SK-N-SH (cell line): ENCODE measurements around the gene SOX9. TPM values are rescaled to one million over a fixed set of nuclear protein-coding genes. Genes with fewer than 3 reads are reported as not detected.
A peak's percentile ranks its signal among the peaks of the same experiment; 100 is the strongest.
"Not testable (repeated sequence)": the region's sequence is repeated elsewhere in the genome, so short reads cannot be mapped to it uniquely, and the experiment has no call there.

Experiments used
- CTCF ChIA-PET: fragments of 300-600, 350-600 bp; formaldehyde crosslinking; extraction: SDS; loops from one replicate; lab custom pipeline; 2021; lab: Yijun Ruan, JAX
- POLR2A ChIA-PET: fragments of 350-600 bp; sonication (Branson Sonifier 250); formaldehyde crosslinking; extraction: SDS; loops from one replicate; lab custom pipeline; 2020; ENCODE audit warnings: antibody characterized with exemption, inconsistent platforms; lab: Yijun Ruan, JAX
- DNase-seq: peaks from one replicate; pipeline ENCODE4 v3.0.0; 2012
- H2AFZ ChIP-seq: fragments of 200-600 bp; sonication (generic); 2 replicates; pipeline ENCODE4 v1.8.1; 2016; ENCODE audit warnings: antibody characterized with exemption, mild to moderate bottlenecking, low read depth
- H3F3A ChIP-seq: fragments of 200-600 bp; sonication (generic); replicated peaks from 2 replicates; pipeline ENCODE3; 2016; ENCODE audit warnings: antibody characterized with exemption, mild to moderate bottlenecking; ENCODE audit not compliant: insufficient read depth
- H3K27ac ChIP-seq, 2 experiments: fragments of 200-500 bp in 1 of 2; fragments of 200-600 bp in 1 of 2; sonication (Bioruptor generic) in 1 of 2; sonication (generic), shearing (Covaris generic) in 1 of 2; 2 replicates each; pipeline versions ENCODE4 v1.5.1 to v1.6.1; 2014 to 2016; ENCODE audit warnings: low read depth in 2 of 2, inconsistent platforms in 1 of 2, low read length in 1 of 2, mild to moderate bottlenecking in 1 of 2, mixed read lengths in 1 of 2
- H3K27me3 ChIP-seq: fragments of 200-600 bp; sonication (generic), shearing (Covaris generic); 2 replicates; pipeline ENCODE4 v1.6.1; 2016; ENCODE audit warnings: mixed run types; ENCODE audit not compliant: insufficient read depth
- H3K36me3 ChIP-seq, 2 experiments: fragments of 200-500 bp in 1 of 2; fragments of 200-600 bp in 1 of 2; sonication (Bioruptor generic) in 1 of 2; sonication (generic) in 1 of 2; replicated peaks in 1 of 2; 2 replicates each; pipeline versions ENCODE3 to v1.5.1; 2014 to 2016; ENCODE audit warnings: low read length in 1 of 2, mild to moderate bottlenecking in 1 of 2; ENCODE audit not compliant: insufficient read depth in 2 of 2, control insufficient read depth in 1 of 2
- H3K4me1 ChIP-seq, 2 experiments: fragments of 200-500 bp in 1 of 2; fragments of 200-600 bp in 1 of 2; sonication (Bioruptor generic) in 1 of 2; sonication (generic), shearing (Covaris generic) in 1 of 2; 2 replicates each; pipeline versions ENCODE4 v1.5.1 to v1.6.1; 2014 to 2016; ENCODE audit warnings: low read depth in 1 of 2, low read length in 1 of 2, mixed run types in 1 of 2; ENCODE audit not compliant: insufficient read depth in 2 of 2, control insufficient read depth in 1 of 2
- H3K4me2 ChIP-seq: fragments of 200-600 bp; sonication (generic), shearing (Covaris generic); 2 replicates; pipeline ENCODE4 v1.6.1; 2017; ENCODE audit warnings: mixed run types
- H3K4me3 ChIP-seq, 2 experiments: fragments of 200-500 bp in 1 of 2; fragments of 200-600 bp in 1 of 2; sonication (Bioruptor generic) in 1 of 2; sonication (generic), shearing (Covaris generic) in 1 of 2; 2 replicates each; pipeline versions ENCODE4 v1.5.1 to v1.8.1; 2014 to 2016; ENCODE audit warnings: low read depth in 2 of 2, inconsistent platforms in 1 of 2, low read length in 1 of 2, mild to moderate bottlenecking in 1 of 2, mixed read lengths in 1 of 2, moderate library complexity in 1 of 2
- H3K79me2 ChIP-seq: fragments of 200-600 bp; sonication (generic); 2 replicates; pipeline ENCODE4 v1.8.1; 2017; ENCODE audit warnings: mild to moderate bottlenecking; ENCODE audit not compliant: insufficient read depth
- H3K9ac ChIP-seq: fragments of 200-600 bp; sonication (generic); 2 replicates; pipeline ENCODE4 v1.6.1; 2017; ENCODE audit warnings: mixed run types
- H3K9me2 ChIP-seq: fragments of 200-600 bp; sonication (generic); 2 replicates; pipeline ENCODE4 v1.6.1; 2017; ENCODE audit warnings: mixed run types
- H3K9me3 ChIP-seq: fragments of 200-600 bp; sonication (generic); 2 replicates; pipeline ENCODE4 v1.6.1; 2017; ENCODE audit warnings: mixed run types, mild to moderate bottlenecking, moderate library complexity
- H4K20me1 ChIP-seq: fragments of 200-600 bp; sonication (generic); 2 replicates; pipeline ENCODE4 v1.6.1; 2017; ENCODE audit warnings: mild to moderate bottlenecking, mixed run types; ENCODE audit not compliant: insufficient read depth
- CHD2 ChIP-seq: fragments of 150-350 bp; IDR thresholded peaks from 2 replicates; pipeline ENCODE4 v1.6.1; 2018; ENCODE audit warnings: low read length; ENCODE audit not compliant: partially characterized antibody
- EP300 ChIP-seq, 2 experiments: IDR thresholded peaks; 2 replicates each; pipeline versions ENCODE4 v1.4.0 to v1.6.1; 2012; ENCODE audit warnings: borderline replicate concordance in 1 of 2, low read depth in 1 of 2, low read length in 1 of 2
- FOSL2 ChIP-seq: IDR thresholded peaks from 2 replicates; pipeline ENCODE4 v1.4.0; 2012; ENCODE audit warnings: low read depth, mild to moderate bottlenecking, moderate library complexity, borderline replicate concordance
- FOXJ3 ChIP-seq: sonication (generic); formaldehyde crosslinking; IDR thresholded peaks from 2 replicates; pipeline ENCODE4 v1.5.1; 2020; ENCODE audit warnings: mild to moderate bottlenecking, missing genetic modification reagents
- FOXM1 ChIP-seq: IDR thresholded peaks from 2 replicates; pipeline ENCODE4 v1.4.0; 2012; ENCODE audit warnings: low read depth, mild to moderate bottlenecking
- GABPA ChIP-seq: IDR thresholded peaks from 2 replicates; pipeline ENCODE4 v1.4.0; 2012; ENCODE audit warnings: low read depth, mild to moderate bottlenecking
- GATA2 ChIP-seq: sonication (generic); formaldehyde crosslinking; IDR thresholded peaks from 2 replicates; pipeline ENCODE4 v1.5.0; 2020; ENCODE audit warnings: mild to moderate bottlenecking, missing genetic modification reagents
- MEF2A ChIP-seq: IDR thresholded peaks from 2 replicates; pipeline ENCODE4 v1.4.0; 2012; ENCODE audit warnings: low read depth, borderline replicate concordance
- RAD21 ChIP-seq: IDR thresholded peaks from 2 replicates; pipeline ENCODE4 v1.6.1; 2012; ENCODE audit warnings: mild to moderate bottlenecking, low read length
- RCOR1 ChIP-seq: fragments of 150-350 bp; IDR thresholded peaks from 2 replicates; pipeline ENCODE4 v1.6.1; 2017; ENCODE audit warnings: antibody characterized with exemption, low read length
- TAF1 ChIP-seq: IDR thresholded peaks from 2 replicates; pipeline ENCODE4 v1.6.1; 2012; ENCODE audit warnings: low read depth, mild to moderate bottlenecking, low read length, moderate library complexity, borderline replicate concordance
- TCF12 ChIP-seq: IDR thresholded peaks from 2 replicates; pipeline ENCODE4 v1.4.0; 2012
- TEAD4 ChIP-seq: IDR thresholded peaks from 2 replicates; pipeline ENCODE4 v1.4.0; 2012; ENCODE audit warnings: mild to moderate bottlenecking, borderline replicate concordance; ENCODE audit not compliant: insufficient read depth
- USF2 ChIP-seq: fragments of 150-350 bp; IDR thresholded peaks from 2 replicates; pipeline ENCODE4 v1.6.1; 2017; ENCODE audit warnings: antibody characterized with exemption, low read length, low read depth, borderline replicate concordance
- ZBTB33 ChIP-seq: IDR thresholded peaks from 2 replicates; pipeline ENCODE4 v1.4.0; 2012; ENCODE audit warnings: low read depth, borderline replicate concordance
- WGBS: methylation state at CpG from one replicate; pipeline ENCODE4 v1.1.6; 2017; ENCODE audit warnings: low lambda C conversion rate; 5-methylcytosine and 5-hydroxymethylcytosine counted together
- polyA plus RNA-seq, 3 experiments: library from polyadenylated mRNA; depleted of rRNA; stranded (reverse); fragments of >200 nt; gene quantifications; 2 replicates each; pipeline ENCODE4 v1.2.3, GENCODE V29; 2012

The SOX9 gene
- polyA plus RNA-seq, 1 of the 3 experiments (the other 2 are of a cell fraction): 35.3 TPM

- Histone ChIP-seq H3F3A (no peaks in the 10 kb centered on the region), H3K27ac (no peak overlapping the region), H3K4me1 (peaks cover 0 to 22% of the 10 kb centered on the region in 2 experiments; a peak in 1 of 4 replicates), H3K4me3 (no peak overlapping the region), H3K79me2 (no peaks in the 10 kb centered on the region), H3K9me3 (no peaks in the 10 kb centered on the region), H3K9me2 (no peaks in the 10 kb centered on the region), H3K9ac (no peak overlapping the region), H3K27me3 (no peaks in the 10 kb centered on the region), H2AFZ (no peak overlapping the region), H4K20me1 (no peaks in the 10 kb centered on the region), H3K4me2 (no peak overlapping the region), H3K36me3 (no peaks in the 10 kb centered on the region)
- ChIA-PET CTCF (interaction anchor here (0.7 to 2.6 kb wide), 12 partner anchors 9 to 1344 kb away, joined by 3 to 15 read pairs (median 3); no protein-coding TSS in a partner anchor), POLR2A (interaction anchor here (0.9 kb wide), 1 partner anchor 637 kb away, joined by 3 read pairs; no protein-coding TSS in a partner anchor)
- no peak for TF ChIP-seq EP300 (IDR thresholded peaks at IDR 0.05; ENCODE audit: borderline replicate concordance in 1 of 2, low read depth in 1 of 2, low read length in 1 of 2)
- TF ChIP-seq ZBTB33: no peak
- no peak for TF ChIP-seq RAD21
- no peak for TF ChIP-seq TEAD4
- no peak for TF ChIP-seq FOXJ3 (CRISPR knock-in tag)
- no peak for TF ChIP-seq GABPA
- no peak for TF ChIP-seq FOSL2
- no peak for TF ChIP-seq FOXM1
- TF ChIP-seq MEF2A: no peak
- TF ChIP-seq TCF12: no peak
- TF ChIP-seq TAF1: no peak
- 69% methylated on average over 4 of the region's 4 CpGs for WGBS
- DNase-seq: peak; percentile 28
Observed at GRCh38 chr17:72110942-72111318, 9.9 kb upstream of the SOX9 start.

GRCh38 chr17:72111336-72111923 is 9.4 kb upstream of the SOX9 start:
- Histone ChIP-seq H3K79me2 (no peaks in the 10 kb centered on the region), H3K4me1 (peaks cover 0 to 22% of the 10 kb centered on the region in 2 experiments; a peak in 1 of 4 replicates), H4K20me1 (no peaks in the 10 kb centered on the region), H3K4me3 (no peak overlapping the region), H3F3A (no peaks in the 10 kb centered on the region), H3K9me3 (no peaks in the 10 kb centered on the region), H3K9me2 (no peaks in the 10 kb centered on the region), H2AFZ (no peak overlapping the region), H3K4me2 (no peak overlapping the region), H3K27ac (no peak overlapping the region), H3K27me3 (no peaks in the 10 kb centered on the region), H3K36me3 (no peaks in the 10 kb centered on the region), H3K9ac (no peak overlapping the region)
- POLR2A ChIA-PET: interaction anchor here (0.9 kb wide), 1 partner anchor 637 kb away, joined by 3 read pairs; no protein-coding TSS in a partner anchor
- WGBS: 65% methylated on average over 10 of the region's 10 CpGs
- peak; percentile 86 for DNase-seq
- TF ChIP-seq GATA2: peak; percentile 67
- TF ChIP-seq CHD2: peak; percentile 75
- no peak for TF ChIP-seq USF2
- TF ChIP-seq RCOR1: peak; percentile 80
- CTCF ChIA-PET: interaction anchor here (0.7 to 2.6 kb wide), 15 partner anchors 9 to 1482 kb away, joined by 3 to 15 read pairs (median 3); no protein-coding TSS in a partner anchor

GRCh38 chr17:72111926-72112325 is 8.9 kb upstream of the SOX9 start:
- H4K20me1 ChIP-seq, H3K79me2 ChIP-seq, H3K27ac ChIP-seq, H3K9me3 ChIP-seq, H2AFZ ChIP-seq, H3K9me2 ChIP-seq, H3K9ac ChIP-seq, DNase-seq, H3F3A ChIP-seq, H3K4me3 ChIP-seq, H3K27me3 ChIP-seq, H3K4me2 ChIP-seq, H3K36me3 ChIP-seq: not testable (repeated sequence)
- 91% methylated on average over 5 of the region's 5 CpGs for WGBS
- CTCF ChIA-PET: interaction anchor here (1.0 to 2.6 kb wide), 12 partner anchors 10 to 1482 kb away, joined by 3 to 15 read pairs (median 3); no protein-coding TSS in a partner anchor
- peaks cover 0 to 22% of the 10 kb centered on the region in 2 experiments; a peak in 1 of 4 replicates for H3K4me1 ChIP-seq
- POLR2A ChIA-PET: interaction anchor here (0.9 kb wide), 1 partner anchor 638 kb away, joined by 3 read pairs; no protein-coding TSS in a partner anchor
